ENCODE data around the gene FLNA. TPM values are rescaled to one million over a fixed set of nuclear protein-coding genes. Genes with fewer than 3 reads are reported as not detected.
A peak's percentile ranks its signal among the peaks of the same experiment; 100 is the strongest.

The FLNA gene
- total and polyA plus RNA-seq, 9 of the 15 experiments (the other 6 are each of a cell fraction or from before 2014, with no cell fraction given) = 6.2 to 735 (median 135) TPM

DNA sequence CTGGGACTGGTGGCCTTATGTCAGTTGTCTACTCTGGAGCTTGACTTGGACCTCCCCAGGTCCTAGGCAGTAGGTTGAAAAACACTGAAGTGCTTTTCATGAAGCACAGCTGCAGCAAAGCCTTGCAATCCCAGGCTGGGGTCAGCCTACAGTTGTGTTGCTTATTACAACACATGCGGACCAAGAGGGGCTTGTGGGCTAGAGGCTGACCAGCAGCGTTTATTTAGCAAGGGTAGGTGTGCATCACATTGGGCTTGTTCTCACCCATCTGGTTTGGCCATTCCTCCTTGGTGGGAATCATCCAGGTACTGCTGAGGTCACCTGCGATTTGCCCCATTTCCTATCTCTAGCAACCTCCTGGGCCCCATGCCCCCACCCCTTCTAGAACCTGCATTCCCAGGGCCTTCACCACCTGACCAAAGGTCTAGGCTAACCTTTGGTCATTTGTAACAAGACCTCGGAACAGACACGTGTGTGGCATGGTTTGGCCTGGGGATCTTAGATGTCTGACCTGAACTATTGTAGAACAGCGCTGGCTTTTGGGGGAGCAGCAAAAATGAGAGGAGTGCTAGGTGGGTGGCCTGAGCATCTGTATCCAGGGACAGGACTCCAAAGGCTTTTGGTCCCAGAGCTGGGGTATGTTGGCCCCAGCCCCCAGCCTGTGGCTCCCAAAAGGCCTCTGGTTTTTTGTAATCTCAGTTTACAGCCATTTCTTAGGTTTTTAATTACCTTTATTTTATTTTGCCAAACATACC, 26.8 kb upstream of the FLNA start (continued):
- TF ChIP-seq GABPB1 (CRISPR knock-in tag; IDR thresholded peaks at IDR 0.05) = peak; percentile 60; the same call in 1 of the 2 replicates
- TF ChIP-seq FOSL1 (tag; conservative IDR thresholded peaks at IDR 0.05) = no peak
- no peak for TF ChIP-seq HMGN3 (IDR thresholded peaks at IDR 0.05; ENCODE audit: borderline replicate concordance, extremely low read depth, insufficient read length, low read depth, low read length)
- TF ChIP-seq HCFC1 (IDR thresholded peaks at IDR 0.05; ENCODE audit: low read depth, low read length) = no peak
- peak; percentile 84 for TF ChIP-seq ZNF282 (CRISPR knock-in tag; IDR thresholded peaks at IDR 0.05)
- no peak for TF ChIP-seq SIX5 (IDR thresholded peaks at IDR 0.05; ENCODE audit: borderline replicate concordance in 1 of 2, insufficient read depth in 1 of 2, low read depth in 1 of 2, low read length in 2 of 2)
- TF ChIP-seq, protein P1, sequence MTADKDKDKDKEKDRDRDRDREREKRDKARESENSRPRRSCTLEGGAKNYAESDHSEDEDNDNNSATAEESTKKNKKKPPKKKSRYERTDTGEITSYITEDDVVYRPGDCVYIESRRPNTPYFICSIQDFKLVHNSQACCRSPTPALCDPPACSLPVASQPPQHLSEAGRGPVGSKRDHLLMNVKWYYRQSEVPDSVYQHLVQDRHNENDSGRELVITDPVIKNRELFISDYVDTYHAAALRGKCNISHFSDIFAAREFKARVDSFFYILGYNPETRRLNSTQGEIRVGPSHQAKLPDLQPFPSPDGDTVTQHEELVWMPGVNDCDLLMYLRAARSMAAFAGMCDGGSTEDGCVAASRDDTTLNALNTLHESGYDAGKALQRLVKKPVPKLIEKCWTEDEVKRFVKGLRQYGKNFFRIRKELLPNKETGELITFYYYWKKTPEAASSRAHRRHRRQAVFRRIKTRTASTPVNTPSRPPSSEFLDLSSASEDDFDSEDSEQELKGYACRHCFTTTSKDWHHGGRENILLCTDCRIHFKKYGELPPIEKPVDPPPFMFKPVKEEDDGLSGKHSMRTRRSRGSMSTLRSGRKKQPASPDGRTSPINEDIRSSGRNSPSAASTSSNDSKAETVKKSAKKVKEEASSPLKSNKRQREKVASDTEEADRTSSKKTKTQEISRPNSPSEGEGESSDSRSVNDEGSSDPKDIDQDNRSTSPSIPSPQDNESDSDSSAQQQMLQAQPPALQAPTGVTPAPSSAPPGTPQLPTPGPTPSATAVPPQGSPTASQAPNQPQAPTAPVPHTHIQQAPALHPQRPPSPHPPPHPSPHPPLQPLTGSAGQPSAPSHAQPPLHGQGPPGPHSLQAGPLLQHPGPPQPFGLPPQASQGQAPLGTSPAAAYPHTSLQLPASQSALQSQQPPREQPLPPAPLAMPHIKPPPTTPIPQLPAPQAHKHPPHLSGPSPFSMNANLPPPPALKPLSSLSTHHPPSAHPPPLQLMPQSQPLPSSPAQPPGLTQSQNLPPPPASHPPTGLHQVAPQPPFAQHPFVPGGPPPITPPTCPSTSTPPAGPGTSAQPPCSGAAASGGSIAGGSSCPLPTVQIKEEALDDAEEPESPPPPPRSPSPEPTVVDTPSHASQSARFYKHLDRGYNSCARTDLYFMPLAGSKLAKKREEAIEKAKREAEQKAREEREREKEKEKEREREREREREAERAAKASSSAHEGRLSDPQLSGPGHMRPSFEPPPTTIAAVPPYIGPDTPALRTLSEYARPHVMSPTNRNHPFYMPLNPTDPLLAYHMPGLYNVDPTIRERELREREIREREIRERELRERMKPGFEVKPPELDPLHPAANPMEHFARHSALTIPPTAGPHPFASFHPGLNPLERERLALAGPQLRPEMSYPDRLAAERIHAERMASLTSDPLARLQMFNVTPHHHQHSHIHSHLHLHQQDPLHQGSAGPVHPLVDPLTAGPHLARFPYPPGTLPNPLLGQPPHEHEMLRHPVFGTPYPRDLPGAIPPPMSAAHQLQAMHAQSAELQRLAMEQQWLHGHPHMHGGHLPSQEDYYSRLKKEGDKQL (CRISPR knock-in tag; IDR thresholded peaks at IDR 0.05; ENCODE audit: borderline replicate concordance) = no peak
- TF ChIP-seq KDM4B (IDR thresholded peaks at IDR 0.05; ENCODE audit: borderline replicate concordance in 2 of 2, low read depth in 1 of 2) = no peak
- TF ChIP-seq, protein P2, sequence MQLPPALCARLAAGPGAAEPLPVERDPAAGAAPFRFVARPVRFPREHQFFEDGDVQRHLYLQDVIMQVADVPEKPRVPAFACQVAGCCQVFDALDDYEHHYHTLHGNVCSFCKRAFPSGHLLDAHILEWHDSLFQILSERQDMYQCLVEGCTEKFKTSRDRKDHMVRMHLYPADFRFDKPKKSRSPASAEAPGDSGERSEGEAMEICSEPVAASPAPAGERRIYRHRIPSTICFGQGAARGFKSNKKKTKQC (CRISPR knock-in tag; IDR thresholded peaks at IDR 0.05) = no peak
- TF ChIP-seq NRF1 (conservative IDR thresholded peaks at IDR 0.05 in 1 of 2, IDR thresholded peaks at IDR 0.05 in 1 of 2) = no peak
- TF ChIP-seq CREB1 (IDR thresholded peaks at IDR 0.05) = peak; percentile 44
- TF ChIP-seq CREB1 (CRISPR knock-in tag; IDR thresholded peaks at IDR 0.05) = no peak
- TF ChIP-seq CBFB (CRISPR knock-in tag; IDR thresholded peaks at IDR 0.05) = 0 out of 2 replicates have a peak, but pooled peaks have one; percentile 39
- TF ChIP-seq CBX3 (IDR thresholded peaks at IDR 0.05; ENCODE audit: borderline replicate concordance in 1 of 2, low read length in 2 of 2) = no peak
- TF ChIP-seq, protein P3, sequence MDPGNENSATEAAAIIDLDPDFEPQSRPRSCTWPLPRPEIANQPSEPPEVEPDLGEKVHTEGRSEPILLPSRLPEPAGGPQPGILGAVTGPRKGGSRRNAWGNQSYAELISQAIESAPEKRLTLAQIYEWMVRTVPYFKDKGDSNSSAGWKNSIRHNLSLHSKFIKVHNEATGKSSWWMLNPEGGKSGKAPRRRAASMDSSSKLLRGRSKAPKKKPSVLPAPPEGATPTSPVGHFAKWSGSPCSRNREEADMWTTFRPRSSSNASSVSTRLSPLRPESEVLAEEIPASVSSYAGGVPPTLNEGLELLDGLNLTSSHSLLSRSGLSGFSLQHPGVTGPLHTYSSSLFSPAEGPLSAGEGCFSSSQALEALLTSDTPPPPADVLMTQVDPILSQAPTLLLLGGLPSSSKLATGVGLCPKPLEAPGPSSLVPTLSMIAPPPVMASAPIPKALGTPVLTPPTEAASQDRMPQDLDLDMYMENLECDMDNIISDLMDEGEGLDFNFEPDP (CRISPR knock-in tag; IDR thresholded peaks at IDR 0.05) = peak; percentile 88; the same call in 1 of the 2 replicates
- peak; percentile 32; the same call in 1 of the 2 replicates for TF ChIP-seq ZEB2 (IDR thresholded peaks at IDR 0.05)
- peak; percentile 98 for TF ChIP-seq FOXK1 (CRISPR knock-in tag; IDR thresholded peaks at IDR 0.05; ENCODE audit: borderline replicate concordance)
- TF ChIP-seq EWSR1 (IDR thresholded peaks at IDR 0.05; ENCODE audit: borderline replicate concordance, low read depth, partially characterized antibody) = peak; percentile 96
- no peak for TF ChIP-seq MEF2D (tag; conservative IDR thresholded peaks at IDR 0.05; ENCODE audit: low read depth)
- TF ChIP-seq ZFPM2 (CRISPR knock-in tag; IDR thresholded peaks at IDR 0.05) = peak; percentile 86; the same call in 1 of the 2 replicates
- no peak for TF ChIP-seq SIN3B (IDR thresholded peaks at IDR 0.05; ENCODE audit: low read depth)
